Ascending aorta (tissue), 2 donors: ENCODE results near the gene GLB1L3. TPM values are rescaled to one million over a fixed set of nuclear protein-coding genes. Genes with fewer than 3 reads are reported as not detected.

Experiments
- DNase-seq, 2 donors: peaks; one replicate each; pipeline ENCODE4 v3.0.0-alpha.2; 2019; ENCODE audit warnings: low spot score in 2 of 2
- H3K27ac ChIP-seq, 2 donors: fragments of 200-600 bp; sonication (generic); one replicate each; pipeline ENCODE4 v1.5.1; 2016 to 2017; ENCODE audit warnings: mild to moderate bottlenecking in 1 of 2
- H3K27me3 ChIP-seq: fragments of 200-600 bp; sonication (generic); one replicate; pipeline ENCODE4 v1.5.1; 2017
- H3K36me3 ChIP-seq, 2 donors: fragments of 200-600 bp; sonication (generic); one replicate each; pipeline ENCODE4 v1.5.1; 2016
- H3K4me1 ChIP-seq, 2 donors: fragments of 200-600 bp; sonication (generic); one replicate each; pipeline ENCODE4 v1.5.1; 2016 to 2017; ENCODE audit warnings: mild to moderate bottlenecking in 1 of 2
- H3K4me3 ChIP-seq, 2 donors: fragments of 200-600 bp; sonication (generic); one replicate each; pipeline ENCODE4 v1.5.1; 2016 to 2017; ENCODE audit warnings: mild to moderate bottlenecking in 1 of 2
- H3K9me3 ChIP-seq, 2 donors: fragments of 200-600 bp; sonication (generic); one replicate each; pipeline ENCODE4 v1.5.1; 2016
- intact Hi-C: fragments of 100-400 bp; cut with DNase I; formaldehyde crosslinking; loops from one replicate; pipeline ENCODE4 v1.15.1; 2023
- total RNA-seq: library from RNA; depleted of rRNA; stranded (reverse); fragments of >200 nt; gene quantifications from one replicate; pipeline ENCODE4 v1.1.0, GENCODE V29; 2016
- TF ChIP-seq, protein P1 (sequence below), 3 experiments: fragments of 200-600 bp in 2 of 3; fragments of 450-650 bp in 1 of 3; sonication (generic) in 2 of 3; IDR thresholded peaks; one replicate each; pipeline ENCODE4 v1.5.1; 2016 to 2019; ENCODE audit warnings: antibody characterized with exemption in 3 of 3, mild to moderate bottlenecking in 1 of 3, moderate library complexity in 1 of 3

GLB1L3 gene
- total RNA-seq, 1 donor from 2014 or later, result not detected

DNA sequence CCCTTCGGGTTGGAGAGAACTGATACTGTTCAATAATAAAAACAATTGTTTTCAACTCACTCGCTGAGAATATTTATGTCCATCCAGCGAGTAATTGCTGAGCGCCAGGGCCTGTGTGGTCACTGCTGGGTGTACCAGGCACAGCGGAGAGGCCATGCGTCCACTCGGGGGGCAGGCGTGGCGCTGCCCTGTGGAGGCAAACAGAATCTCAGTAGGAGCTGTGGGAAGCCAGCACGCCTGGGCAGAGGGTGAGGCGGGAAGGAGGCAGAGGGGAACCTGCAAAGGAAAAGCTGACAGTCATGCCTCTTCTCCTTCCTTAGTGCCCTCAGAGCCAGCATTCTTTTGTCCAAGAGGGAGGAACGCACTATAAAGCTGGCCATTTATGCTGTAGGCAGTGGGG lies 11.4 kb downstream of the GLB1L3 start:
- Histone ChIP-seq H3K9me3 (no peaks in the 10 kb centered on the region), H3K27me3 (no peaks in the 10 kb centered on the region), H3K36me3 (no peaks in the 10 kb centered on the region), H3K27ac (no peak overlapping the region), H3K4me3 (no peak overlapping the region), H3K4me1 (no peaks in the 10 kb centered on the region)
- TF ChIP-seq, protein P1, sequence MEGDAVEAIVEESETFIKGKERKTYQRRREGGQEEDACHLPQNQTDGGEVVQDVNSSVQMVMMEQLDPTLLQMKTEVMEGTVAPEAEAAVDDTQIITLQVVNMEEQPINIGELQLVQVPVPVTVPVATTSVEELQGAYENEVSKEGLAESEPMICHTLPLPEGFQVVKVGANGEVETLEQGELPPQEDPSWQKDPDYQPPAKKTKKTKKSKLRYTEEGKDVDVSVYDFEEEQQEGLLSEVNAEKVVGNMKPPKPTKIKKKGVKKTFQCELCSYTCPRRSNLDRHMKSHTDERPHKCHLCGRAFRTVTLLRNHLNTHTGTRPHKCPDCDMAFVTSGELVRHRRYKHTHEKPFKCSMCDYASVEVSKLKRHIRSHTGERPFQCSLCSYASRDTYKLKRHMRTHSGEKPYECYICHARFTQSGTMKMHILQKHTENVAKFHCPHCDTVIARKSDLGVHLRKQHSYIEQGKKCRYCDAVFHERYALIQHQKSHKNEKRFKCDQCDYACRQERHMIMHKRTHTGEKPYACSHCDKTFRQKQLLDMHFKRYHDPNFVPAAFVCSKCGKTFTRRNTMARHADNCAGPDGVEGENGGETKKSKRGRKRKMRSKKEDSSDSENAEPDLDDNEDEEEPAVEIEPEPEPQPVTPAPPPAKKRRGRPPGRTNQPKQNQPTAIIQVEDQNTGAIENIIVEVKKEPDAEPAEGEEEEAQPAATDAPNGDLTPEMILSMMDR (IDR thresholded peaks at IDR 0.05), result no peak
- DNase-seq, result peak in 1 of 2 donors; percentile 42
- intact Hi-C loops, result no loop called here

DNA sequence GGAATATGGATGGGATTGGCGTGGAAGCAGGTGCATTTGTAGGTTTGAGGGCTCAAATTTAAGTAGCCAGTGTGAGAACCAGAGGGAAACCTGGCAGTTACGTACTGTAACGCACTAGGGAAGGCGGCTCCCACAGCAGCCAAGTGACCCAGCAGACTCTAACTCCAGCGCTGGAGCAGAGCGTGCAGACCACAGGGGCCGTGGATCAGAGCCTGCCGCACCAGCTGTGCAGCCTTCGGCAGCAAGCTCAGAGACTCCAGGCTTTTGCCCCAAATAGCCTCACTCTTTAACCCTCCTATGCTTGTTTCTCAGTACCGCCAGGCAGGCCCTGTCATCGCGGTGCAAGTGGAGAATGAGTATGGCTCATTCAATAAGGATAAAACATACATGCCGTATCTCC lies 12.3 kb downstream of the GLB1L3 start:
- H3K27me3 ChIP-seq, result no peaks in the 10 kb centered on the region
- no peak overlapping the region for H3K27ac ChIP-seq
- no peaks in the 10 kb centered on the region for H3K4me1 ChIP-seq
- no peaks in the 10 kb centered on the region for H3K9me3 ChIP-seq
- DNase-seq, result peak in 1 of 2 donors; percentile 22
- TF ChIP-seq, protein P1 (IDR thresholded peaks at IDR 0.05), result no peak
- intact Hi-C loops, result no loop called here
- H3K4me3 ChIP-seq, result no peak overlapping the region
- H3K36me3 ChIP-seq, result no peaks in the 10 kb centered on the region

DNA sequence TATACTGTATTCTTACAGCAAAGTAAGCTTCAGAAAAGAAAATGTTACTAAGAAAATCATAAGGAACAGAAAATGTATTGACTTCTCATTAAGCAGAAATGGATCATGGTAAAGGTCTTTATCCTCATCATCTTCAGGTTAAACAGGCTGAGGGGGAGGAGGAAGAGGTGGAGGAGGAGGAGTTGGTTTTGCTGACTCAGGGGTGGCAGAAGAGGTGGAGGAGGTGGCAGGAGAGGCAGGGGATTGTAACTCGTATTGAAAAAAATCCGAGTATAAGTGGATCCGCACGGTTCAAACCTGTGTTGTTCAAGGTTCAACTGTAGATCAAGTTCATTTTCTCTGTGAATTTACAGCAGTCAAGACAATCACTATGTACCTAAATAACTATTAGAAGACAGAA lies 13.0 kb downstream of the GLB1L3 start:
- intact Hi-C loops, result no loop called here
- Histone ChIP-seq H3K4me3 (no peak overlapping the region), H3K9me3 (no peaks in the 10 kb centered on the region), H3K36me3 (no peaks in the 10 kb centered on the region), H3K27me3 (no peaks in the 10 kb centered on the region), H3K4me1 (no peaks in the 10 kb centered on the region), H3K27ac (no peak overlapping the region)
- DNase-seq, result no peak
- TF ChIP-seq, protein P1 (IDR thresholded peaks at IDR 0.05), result no peak

DNA sequence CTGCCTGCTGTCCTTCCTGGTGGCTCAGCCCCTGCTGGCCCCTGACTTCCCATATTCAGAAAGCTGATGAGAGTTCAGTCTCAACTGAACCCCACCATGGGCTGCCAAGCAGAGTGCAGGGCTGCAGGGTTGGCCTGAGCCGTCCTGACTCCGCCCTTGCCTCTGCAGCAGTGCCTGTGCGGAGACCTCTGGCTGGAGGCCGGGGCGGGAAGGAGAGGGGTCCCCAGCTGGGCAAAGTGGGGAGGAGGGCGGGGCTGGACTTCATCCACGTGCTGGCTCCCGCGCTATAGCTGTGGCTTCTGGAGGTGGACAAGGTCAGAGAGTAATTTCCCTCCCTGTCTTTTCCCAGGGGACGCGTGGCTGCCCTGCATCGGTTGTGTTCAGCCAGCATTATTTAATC lies 13.6 kb downstream of the GLB1L3 start:
- TF ChIP-seq, protein P1 (IDR thresholded peaks at IDR 0.05), result no peak
- intact Hi-C loops, result no loop called here
- H3K27me3 ChIP-seq, result no peaks in the 10 kb centered on the region

DNA sequence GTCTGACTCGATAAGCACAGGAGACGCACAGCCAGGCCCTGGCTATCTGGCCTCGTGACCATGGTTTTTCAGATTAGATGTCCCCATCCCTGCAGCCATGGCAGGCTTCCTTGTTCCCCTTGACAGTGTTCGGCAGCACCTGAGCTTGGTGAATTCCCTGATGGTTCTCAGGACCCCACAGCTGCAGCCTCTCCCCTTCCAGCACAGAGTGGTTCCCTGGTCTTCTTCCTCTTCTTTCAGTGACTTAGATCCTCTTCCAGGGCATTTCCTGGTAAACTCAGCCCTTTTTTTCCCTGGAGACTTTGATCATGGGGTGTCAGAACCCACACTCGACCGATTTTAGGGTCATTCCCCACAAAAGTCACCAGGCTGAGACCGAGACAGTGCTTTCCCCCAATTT lies 14.5 kb downstream of the GLB1L3 start:
- intact Hi-C loops, result no loop called here

More for the DNA sequence above, 13.6 kb downstream of the GLB1L3 start:
- no peak overlapping the region for H3K4me3 ChIP-seq
- no peak overlapping the region for H3K27ac ChIP-seq
- H3K36me3 ChIP-seq, result no peaks in the 10 kb centered on the region
- no peaks in the 10 kb centered on the region for H3K9me3 ChIP-seq
- peak in 1 of 2 donors; percentile 34 for DNase-seq
- no peaks in the 10 kb centered on the region for H3K4me1 ChIP-seq

More for the DNA sequence above, 14.5 kb downstream of the GLB1L3 start:
- no peaks in the 10 kb centered on the region for H3K9me3 ChIP-seq
- H3K4me1 ChIP-seq, result no peaks in the 10 kb centered on the region
- TF ChIP-seq, protein P1 (IDR thresholded peaks at IDR 0.05), result no peak
- H3K27ac ChIP-seq, result no peak overlapping the region
- H3K4me3 ChIP-seq, result no peak overlapping the region
- peak in 1 of 2 donors; percentile 34 for DNase-seq
- no peaks in the 10 kb centered on the region for H3K27me3 ChIP-seq
- no peaks in the 10 kb centered on the region for H3K36me3 ChIP-seq
